CD4-positive, CD25-positive, alpha-beta regulatory T cell (primary cell): ENCODE results near the gene TJP3. TPM values are rescaled to one million over a fixed set of nuclear protein-coding genes. Genes with fewer than 3 reads are reported as not detected.

ENCODE experiments used
- ATAC-seq, 2 donors: fragments of 150-1000 bp; cut with Tn5 transposase; one replicate each; pipeline ENCODE4 v1.10.0; 2021; ENCODE audit warnings: low read depth in 2 of 2, moderate number of reproducible peaks in 2 of 2, moderate library complexity in 1 of 2
- DNase-seq, 3 donors: peaks; one replicate each; pipeline versions ENCODE4 v3.0.0 to v3.0.0-alpha.2; 2012 to 2022; ENCODE audit warnings: mixed read lengths in 1 of 3
- H3K27ac ChIP-seq: one replicate; pipeline ENCODE4 v1.7.0; 2013; ENCODE audit warnings: mild to moderate bottlenecking, low read length; ENCODE audit not compliant: insufficient read depth, poor library complexity, severe bottlenecking
- H3K27me3 ChIP-seq: one replicate; pipeline ENCODE4 v1.7.0; 2013; ENCODE audit warnings: low read length; ENCODE audit not compliant: control insufficient read depth, insufficient read depth
- H3K36me3 ChIP-seq: one replicate; pipeline ENCODE4 v1.7.0; 2013; ENCODE audit warnings: mild to moderate bottlenecking, low read length, moderate library complexity; ENCODE audit not compliant: control insufficient read depth, insufficient read depth
- H3K4me1 ChIP-seq: 2 replicates; pipeline ENCODE4 v1.7.0; 2013; ENCODE audit warnings: mild to moderate bottlenecking, low read length; ENCODE audit not compliant: insufficient read depth, control insufficient read depth, poor library complexity, severe bottlenecking
- H3K4me3 ChIP-seq: one replicate; pipeline ENCODE4 v1.7.0; 2013; ENCODE audit warnings: low read depth, mild to moderate bottlenecking, low read length, moderate library complexity
- H3K9me3 ChIP-seq, 2 experiments: 1 replicate in 1 of 2; 2 replicates in 1 of 2; pipeline ENCODE4 v1.7.0; 2013; ENCODE audit warnings: low read length in 2 of 2, mild to moderate bottlenecking in 1 of 2, moderate library complexity in 1 of 2; ENCODE audit not compliant: control insufficient read depth in 2 of 2
- H3K27ac Mint-ChIP-seq, 3 donors: one replicate each; pipeline ENCODE4 v1.8.0; 2020 to 2022; ENCODE audit warnings: mild to moderate bottlenecking in 3 of 3, mixed read lengths in 3 of 3, moderate library complexity in 2 of 3
- H3K27me3 Mint-ChIP-seq: one replicate; pipeline ENCODE4 v1.8.0; 2022; ENCODE audit warnings: mild to moderate bottlenecking, mixed read lengths
- H3K36me3 Mint-ChIP-seq: one replicate; pipeline ENCODE4 v1.8.0; 2020; ENCODE audit warnings: mixed read lengths
- H3K4me1 Mint-ChIP-seq, 4 donors: one replicate each; pipeline ENCODE4 v1.8.0; 2020 to 2022; ENCODE audit warnings: mixed read lengths in 4 of 4, mild to moderate bottlenecking in 1 of 4
- H3K4me3 Mint-ChIP-seq, 4 donors: one replicate each; pipeline ENCODE4 v1.8.0; 2020 to 2022; ENCODE audit warnings: mild to moderate bottlenecking in 4 of 4, mixed read lengths in 4 of 4, moderate library complexity in 3 of 4
- H3K9me3 Mint-ChIP-seq, 7 donors: one replicate each; pipeline ENCODE4 v1.8.0; 2020 to 2022; ENCODE audit warnings: mixed read lengths in 7 of 7, mild to moderate bottlenecking in 3 of 7, moderate library complexity in 2 of 7
- polyA plus RNA-seq, 4 donors: library from polyadenylated mRNA; unstranded; fragments of 300-500 nt; fragmentation: Illumina TruSeq; gene quantifications; one replicate each; pipeline ENCODE4 v1.2.3, GENCODE V29; 2021
- total RNA-seq: library from RNA; stranded (reverse); gene quantifications from one replicate; pipeline ENCODE4 v1.2.3, GENCODE V29; 2022

The TJP3 gene
- total and polyA plus RNA-seq, 5 donors from 2014 or later, result 20.6 to 34.4 (median 28.6) TPM

- peaks cover 8% of the 10 kb centered on the region for H3K4me1 ChIP-seq
- Mint-ChIP-seq H3K27me3 (no peaks in the 10 kb centered on the region), H3K36me3 (no peaks in the 10 kb centered on the region), H3K4me3 (no peak overlapping the region), H3K9me3 (no peaks in the 10 kb centered on the region), H3K27ac (no peak overlapping the region), H3K4me1 (peaks cover 0 to 11% (median 6%) of the 10 kb centered on the region in 4 donors)
- H3K27me3 ChIP-seq, result no peaks in the 10 kb centered on the region
- DNase-seq (no peak), ATAC-seq (no peak)
- no peaks in the 10 kb centered on the region for H3K9me3 ChIP-seq
- H3K36me3 ChIP-seq, result peaks cover 2% of the 10 kb centered on the region
- H3K27ac ChIP-seq, result no peak overlapping the region
- H3K4me3 ChIP-seq, result no peak overlapping the region
Observed at GRCh38 chr19:3682741-3683404, 25.3 kb upstream of the TJP3 start.

GRCh38 chr19:3683405-3684053 is 24.7 kb upstream of the TJP3 start:
- Histone ChIP-seq H3K4me3 (no peak overlapping the region), H3K36me3 (peaks cover 2% of the 10 kb centered on the region), H3K27ac (no peak overlapping the region), H3K9me3 (no peaks in the 10 kb centered on the region), H3K4me1 (peaks cover 15% of the 10 kb centered on the region), H3K27me3 (no peaks in the 10 kb centered on the region)
- Mint-ChIP-seq H3K27me3 (no peaks in the 10 kb centered on the region), H3K4me1 (peaks cover 0 to 13% (median 6%) of the 10 kb centered on the region in 4 donors), H3K4me3 (no peak overlapping the region), H3K9me3 (no peaks in the 10 kb centered on the region), H3K36me3 (no peaks in the 10 kb centered on the region), H3K27ac (no peak overlapping the region)
- DNase-seq, result no peak
- ATAC-seq, result no peak

- Mint-ChIP-seq H3K27ac (peak overlapping the region in 1 of 3 donors; percentile 5), H3K36me3 (no peaks in the 10 kb centered on the region), H3K9me3 (no peaks in the 10 kb centered on the region), H3K4me3 (no peak overlapping the region), H3K4me1 (peaks cover 0 to 18% (median 6%) of the 10 kb centered on the region in 4 donors), H3K27me3 (no peaks in the 10 kb centered on the region)
- Histone ChIP-seq H3K27ac (no peak overlapping the region), H3K9me3 (no peaks in the 10 kb centered on the region), H3K4me1 (peaks cover 17% of the 10 kb centered on the region), H3K27me3 (no peaks in the 10 kb centered on the region), H3K4me3 (no peak overlapping the region), H3K36me3 (peaks cover 2% of the 10 kb centered on the region)
- no peak for ATAC-seq
- DNase-seq, result no peak
Observed at GRCh38 chr19:3684054-3684816, 23.9 kb upstream of the TJP3 start.

GRCh38 chr19:3684817-3685410 is 23.3 kb upstream of the TJP3 start:
- Histone ChIP-seq H3K27ac (no peak overlapping the region), H3K4me3 (no peak overlapping the region), H3K27me3 (no peaks in the 10 kb centered on the region), H3K4me1 (peaks cover 17% of the 10 kb centered on the region), H3K9me3 (no peaks in the 10 kb centered on the region), H3K36me3 (no peaks in the 10 kb centered on the region)
- DNase-seq (no peak), ATAC-seq (no peak)
- no peaks in the 10 kb centered on the region for H3K9me3 Mint-ChIP-seq
- no peaks in the 10 kb centered on the region for H3K27me3 Mint-ChIP-seq
- H3K4me3 Mint-ChIP-seq, result no peak overlapping the region
- no peaks in the 10 kb centered on the region for H3K36me3 Mint-ChIP-seq
- H3K27ac Mint-ChIP-seq, result peak overlapping the region; percentile 20 to 42 (median 32)
- H3K4me1 Mint-ChIP-seq, result peaks cover 0 to 22% (median 11%) of the 10 kb centered on the region in 4 donors

- Histone ChIP-seq H3K36me3 (no peaks in the 10 kb centered on the region), H3K4me3 (no peak overlapping the region), H3K9me3 (no peaks in the 10 kb centered on the region), H3K4me1 (peaks cover 17% of the 10 kb centered on the region), H3K27ac (peak overlapping the region; percentile 66), H3K27me3 (no peaks in the 10 kb centered on the region)
- no peak for ATAC-seq
- Mint-ChIP-seq H3K4me3 (peak overlapping the region; percentile 77 to 92 (median 89)), H3K9me3 (peaks cover 0 to 1% (median 0%) of the 10 kb centered on the region in 7 donors), H3K27ac (peak overlapping the region; percentile 84 to 91 (median 91)), H3K36me3 (no peaks in the 10 kb centered on the region), H3K27me3 (no peaks in the 10 kb centered on the region), H3K4me1 (peaks cover 5 to 38% (median 20%) of the 10 kb centered on the region in 4 donors)
- no peak for DNase-seq
Observed at GRCh38 chr19:3687393-3687773, 20.8 kb upstream of the TJP3 start.

GRCh38 chr19:3687774-3688706 is 20.1 kb upstream of the TJP3 start:
- no peak overlapping the region for H3K4me3 ChIP-seq
- Mint-ChIP-seq H3K36me3 (no peaks in the 10 kb centered on the region), H3K9me3 (peaks cover 0 to 1% (median 0%) of the 10 kb centered on the region in 7 donors), H3K4me1 (peaks cover 5 to 44% (median 21%) of the 10 kb centered on the region in 4 donors), H3K27ac (peak overlapping the region; percentile 84 to 97 (median 91)), H3K4me3 (peak overlapping the region; percentile 80 to 92 (median 84)), H3K27me3 (no peaks in the 10 kb centered on the region)
- no peaks in the 10 kb centered on the region for H3K27me3 ChIP-seq
- no peaks in the 10 kb centered on the region for H3K36me3 ChIP-seq
- peak; percentile 74 to 82 for ATAC-seq
- DNase-seq, result peak in 2 of 3 donors; percentile 38 to 66
- peaks cover 17% of the 10 kb centered on the region for H3K4me1 ChIP-seq
- peak overlapping the region; percentile 66 for H3K27ac ChIP-seq
- H3K9me3 ChIP-seq, result no peaks in the 10 kb centered on the region
